Neuronal stem cell (in vitro differentiated cells): ENCODE results near the gene GPR156.

Source experiments
- DNase-seq: peaks from one replicate; pipeline ENCODE4 v3.0.0-alpha.2; 2013; ENCODE audit warnings: low spot score
- H2AFZ ChIP-seq: one replicate; pipeline ENCODE4 v1.6.1; 2013; ENCODE audit warnings: mild to moderate bottlenecking, low read length, inconsistent platforms
- H2AK5ac ChIP-seq: 2 replicates; pipeline ENCODE4 v1.6.1; 2013; ENCODE audit warnings: low read depth, mild to moderate bottlenecking, inconsistent platforms, low read length, moderate library complexity, mixed read lengths
- H2BK120ac ChIP-seq: 2 replicates; pipeline ENCODE4 v1.6.1; 2013; ENCODE audit warnings: low read depth, mild to moderate bottlenecking, inconsistent platforms, low read length, moderate library complexity, mixed read lengths
- H2BK12ac ChIP-seq: one replicate; pipeline ENCODE4 v1.6.1; 2013; ENCODE audit warnings: low read length, inconsistent platforms
- H2BK15ac ChIP-seq: 2 replicates; pipeline ENCODE4 v1.6.1; 2013; ENCODE audit warnings: mild to moderate bottlenecking, low read length, inconsistent platforms, mixed read lengths
- H2BK5ac ChIP-seq: one replicate; pipeline ENCODE4 v1.6.1; 2013; ENCODE audit warnings: inconsistent platforms, mild to moderate bottlenecking, low read length, moderate library complexity
- H3K14ac ChIP-seq: one replicate; pipeline ENCODE4 v1.6.1; 2013; ENCODE audit warnings: low read length, inconsistent platforms
- H3K18ac ChIP-seq: 2 replicates; pipeline ENCODE4 v1.6.1; 2013; ENCODE audit warnings: low read length, inconsistent platforms
- H3K23ac ChIP-seq: 2 replicates; pipeline ENCODE4 v1.6.1; 2013; ENCODE audit warnings: low read depth, mild to moderate bottlenecking, mixed read lengths, low read length, inconsistent platforms; ENCODE audit not compliant: poor library complexity
- H3K27ac ChIP-seq: replicated peaks from 3 replicates; pipeline ENCODE4 v1.5.1; 2013; ENCODE audit warnings: low read length, inconsistent platforms
- H3K27me3 ChIP-seq, 3 experiments: 2 replicates each; pipeline ENCODE4 v1.6.1; 2013; ENCODE audit warnings: low read length in 3 of 3, mild to moderate bottlenecking in 2 of 3, inconsistent platforms in 1 of 3, low read depth in 1 of 3, mixed read lengths in 1 of 3, moderate library complexity in 1 of 3; ENCODE audit not compliant: control insufficient read depth in 3 of 3, insufficient read depth in 3 of 3
- H3K36me3 ChIP-seq, 2 donors: replicated peaks in 1 of 2; 2 replicates each; pipeline ENCODE4 v1.6.1; 2013; ENCODE audit warnings: low read length in 2 of 2; ENCODE audit not compliant: control insufficient read depth in 2 of 2, insufficient read depth in 2 of 2
- H3K4ac ChIP-seq: 2 replicates; pipeline ENCODE4 v1.6.1; 2013; ENCODE audit warnings: inconsistent platforms, mild to moderate bottlenecking, low read length, moderate library complexity
- H3K4me1 ChIP-seq, 2 donors: 1 replicate in 1 of 2; 2 replicates in 1 of 2; pipeline ENCODE4 v1.6.1; 2013; ENCODE audit warnings: low read length in 2 of 2, low read depth in 1 of 2; ENCODE audit not compliant: control insufficient read depth in 2 of 2, insufficient read depth in 1 of 2
- H3K4me2 ChIP-seq: one replicate; pipeline ENCODE4 v1.6.1; 2013; ENCODE audit warnings: mild to moderate bottlenecking, low read length, inconsistent platforms; ENCODE audit not compliant: insufficient read depth, poor library complexity, severe bottlenecking
- H3K4me3 ChIP-seq, 2 donors: 2 replicates each; pipeline ENCODE4 v1.5.1; 2013; ENCODE audit warnings: low read length in 2 of 2, mild to moderate bottlenecking in 2 of 2, inconsistent platforms in 1 of 2, moderate library complexity in 1 of 2
- H3K79me1 ChIP-seq: one replicate; pipeline ENCODE4 v1.6.1; 2013; ENCODE audit warnings: low read depth, mild to moderate bottlenecking, inconsistent platforms, low read length, moderate library complexity
- H3K9ac ChIP-seq: one replicate; pipeline ENCODE4 v1.6.1; 2013; ENCODE audit warnings: mild to moderate bottlenecking, low read depth, low read length, inconsistent platforms; ENCODE audit not compliant: poor library complexity
- H3K9me3 ChIP-seq, 2 donors: replicated peaks in 1 of 2; 2 replicates each; pipeline versions ENCODE3 to v1.6.1; 2013; ENCODE audit warnings: low read length in 2 of 2, mild to moderate bottlenecking in 2 of 2, inconsistent platforms in 1 of 2, low read depth in 1 of 2, mixed read lengths in 1 of 2, moderate library complexity in 1 of 2; ENCODE audit not compliant: control insufficient read depth in 2 of 2, insufficient read depth in 1 of 2
- H4K8ac ChIP-seq: one replicate; pipeline ENCODE4 v1.6.1; 2013; ENCODE audit warnings: low read depth, mild to moderate bottlenecking, inconsistent platforms, low read length, moderate library complexity
- H4K91ac ChIP-seq: one replicate; pipeline ENCODE4 v1.6.1; 2013; ENCODE audit warnings: low read length, low read depth, mild to moderate bottlenecking, inconsistent platforms; ENCODE audit not compliant: poor library complexity
- WGBS, 2 donors: extraction: QIAGEN DNeasy Blood & Tissue Kit; methylation state at CpG; one replicate each; pipeline ENCODE4 v1.1.7; 2013; ENCODE audit warnings: missing lambda C conversion rate in 2 of 2, mixed read lengths in 1 of 2; ENCODE audit not compliant: insufficient read length in 2 of 2, insufficient replicate concordance in 1 of 2; ENCODE audit errors: extremely low coverage in 2 of 2; 5-methylcytosine and 5-hydroxymethylcytosine counted together

GPR156 gene

GRCh38 chr3:120306519-120307455, 21.8 kb upstream of the GPR156 start:
- H4K91ac ChIP-seq, result no peak overlapping the region
- no peak overlapping the region for H3K4me2 ChIP-seq
- H3K14ac ChIP-seq, result no peak overlapping the region
- no peak for DNase-seq
- peak overlapping the region; percentile 76 for H3K18ac ChIP-seq
- H3K36me3 ChIP-seq, result no peaks in the 10 kb centered on the region
- peaks cover 0 to 4% of the 10 kb centered on the region in 2 donors for H3K9me3 ChIP-seq
- no peak overlapping the region for H4K8ac ChIP-seq
- no peak overlapping the region for H3K27ac ChIP-seq
- no peak overlapping the region for H2AFZ ChIP-seq
- H3K4ac ChIP-seq, result no peak overlapping the region
- no peak overlapping the region for H2AK5ac ChIP-seq
- H3K9ac ChIP-seq, result peak overlapping the region; percentile 15
- peak overlapping the region; percentile 71 for H2BK15ac ChIP-seq
- H3K4me3 ChIP-seq, result no peak overlapping the region
- no CpG with 5 or more reads among the region's 72 CpGs for WGBS, 2 donors
- H3K4me1 ChIP-seq, result peaks cover 3 to 4% of the 10 kb centered on the region in 2 donors
- H3K23ac ChIP-seq, result peak overlapping the region; percentile 53
- H3K79me1 ChIP-seq, result no peaks in the 10 kb centered on the region
- no peak overlapping the region for H2BK120ac ChIP-seq
- H2BK12ac ChIP-seq, result no peak overlapping the region
- peak overlapping the region; percentile 49 for H2BK5ac ChIP-seq
- H3K27me3 ChIP-seq, result no peaks in the 10 kb centered on the region

- H3K9ac ChIP-seq, result no peak overlapping the region
- H3K9me3 ChIP-seq, result peaks cover 0 to 4% of the 10 kb centered on the region in 2 donors
- no peak for DNase-seq
- no CpG with 5 or more reads among the region's 4 CpGs for WGBS, 2 donors
- no peak overlapping the region for H3K4me3 ChIP-seq
- H3K23ac ChIP-seq, result no peak overlapping the region
- H3K79me1 ChIP-seq, result no peaks in the 10 kb centered on the region
- no peak overlapping the region for H3K14ac ChIP-seq
- H2AK5ac ChIP-seq, result no peak overlapping the region
- H4K8ac ChIP-seq, result no peak overlapping the region
- no peak overlapping the region for H3K27ac ChIP-seq
- H2BK15ac ChIP-seq, result no peak overlapping the region
- H3K4me1 ChIP-seq, result peaks cover 4% of the 10 kb centered on the region in 2 donors
- H3K18ac ChIP-seq, result no peak overlapping the region
- no peak overlapping the region for H2BK5ac ChIP-seq
- no peak overlapping the region for H2BK120ac ChIP-seq
- no peak overlapping the region for H3K4ac ChIP-seq
- H3K27me3 ChIP-seq, result no peaks in the 10 kb centered on the region
- H2AFZ ChIP-seq, result no peak overlapping the region
- no peak overlapping the region for H2BK12ac ChIP-seq
- no peaks in the 10 kb centered on the region for H3K36me3 ChIP-seq
- H4K91ac ChIP-seq, result no peak overlapping the region
- H3K4me2 ChIP-seq, result no peak overlapping the region
Measured at GRCh38 chr3:120304616-120305015, 19.6 kb upstream of the GPR156 start.

DNA sequence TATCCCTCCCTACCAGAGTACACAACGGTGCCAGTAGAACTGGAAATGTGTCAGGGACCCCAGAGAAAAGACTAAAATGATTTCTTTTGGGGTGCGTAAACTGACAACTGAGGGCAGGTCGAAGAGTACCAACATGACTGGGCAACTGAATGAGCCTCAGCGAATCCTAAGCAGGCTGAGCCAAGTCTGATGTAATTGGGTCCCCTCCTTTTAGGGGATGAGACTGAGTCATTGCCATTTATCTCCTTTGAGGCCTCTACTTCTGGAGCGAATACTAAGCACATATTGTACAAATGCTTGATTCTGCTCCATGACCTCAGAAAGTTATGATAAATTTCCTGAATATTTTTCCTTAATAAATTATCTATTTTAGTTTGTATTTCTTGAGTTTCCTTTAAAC, 17.3 kb upstream of the GPR156 start:
- WGBS, 2 donors, result no CpG with 5 or more reads among the region's 5 CpGs
- Histone ChIP-seq H2AK5ac (no peak overlapping the region), H3K9ac (no peak overlapping the region), H3K4me3 (no peak overlapping the region), H3K23ac (no peak overlapping the region), H3K14ac (no peak overlapping the region), H3K4me1 (peaks cover 4% of the 10 kb centered on the region in 2 donors), H3K4ac (no peak overlapping the region), H4K8ac (no peak overlapping the region), H2AFZ (peak overlapping the region; percentile 54), H2BK120ac (no peak overlapping the region), H3K27me3 (no peaks in the 10 kb centered on the region), H3K4me2 (no peak overlapping the region), H2BK5ac (no peak overlapping the region), H3K9me3 (peaks cover 0 to 4% of the 10 kb centered on the region in 2 donors), H2BK15ac (no peak overlapping the region), H2BK12ac (no peak overlapping the region), H3K18ac (no peak overlapping the region), H3K36me3 (no peaks in the 10 kb centered on the region), H3K27ac (no peak overlapping the region), H3K79me1 (no peaks in the 10 kb centered on the region), H4K91ac (no peak overlapping the region)
- DNase-seq, result no peak

GRCh38 chr3:120300971-120301370, 15.9 kb upstream of the GPR156 start:
- Histone ChIP-seq H2BK120ac (no peak overlapping the region), H3K18ac (no peak overlapping the region), H3K14ac (no peak overlapping the region), H2AK5ac (no peak overlapping the region), H3K9me3 (no peaks in the 10 kb centered on the region), H3K23ac (no peak overlapping the region), H3K4ac (no peak overlapping the region), H3K79me1 (no peaks in the 10 kb centered on the region), H3K27ac (no peak overlapping the region), H3K4me3 (no peak overlapping the region), H2BK15ac (no peak overlapping the region), H4K8ac (no peak overlapping the region), H3K27me3 (no peaks in the 10 kb centered on the region), H3K4me2 (no peak overlapping the region), H3K36me3 (no peaks in the 10 kb centered on the region), H4K91ac (no peak overlapping the region), H3K9ac (no peak overlapping the region), H3K4me1 (peaks cover 4% of the 10 kb centered on the region in 2 donors), H2BK5ac (no peak overlapping the region), H2AFZ (no peak overlapping the region), H2BK12ac (no peak overlapping the region)
- no peak for DNase-seq
- WGBS, 2 donors, result no CpG with 5 or more reads among the region's 3 CpGs
